Suprapubic skin (tissue), 4 donors: ENCODE data around the gene GFOD2. TPM values are rescaled to one million over a fixed set of nuclear protein-coding genes. Genes with fewer than 3 reads are reported as not detected.
A peak's percentile ranks its signal among the peaks of the same experiment; 100 is the strongest.
"Not testable (repeated sequence)": the region's sequence is repeated elsewhere in the genome, so short reads cannot be mapped to it uniquely, and the experiment has no call there.

Experiments used
- DNase-seq, 2 donors: peaks; one replicate each; pipeline ENCODE4 v3.0.0-alpha.2; 2019; ENCODE audit warnings: low spot score in 2 of 2
- H3K27ac ChIP-seq: fragments of 200-600 bp; sonication (generic); one replicate; pipeline ENCODE4 v1.5.1; 2019
- H3K27me3 ChIP-seq: fragments of 200-600 bp; sonication (generic); one replicate; pipeline ENCODE4 v1.5.1; 2019
- H3K36me3 ChIP-seq: fragments of 200-600 bp; sonication (generic); one replicate; pipeline ENCODE4 v1.5.1; 2019
- H3K4me1 ChIP-seq: fragments of 200-600 bp; sonication (generic); one replicate; pipeline ENCODE4 v1.5.1; 2019
- H3K4me3 ChIP-seq: fragments of 200-600 bp; sonication (generic); one replicate; pipeline ENCODE4 v1.5.1; 2019; ENCODE audit warnings: mild to moderate bottlenecking
- H3K9me3 ChIP-seq: fragments of 200-600 bp; sonication (generic); one replicate; pipeline ENCODE4 v1.5.1; 2019
- CTCF ChIP-seq, 2 donors: fragments of 200-600 bp in 1 of 2; fragments of 450-650 bp in 1 of 2; sonication (generic) in 1 of 2; IDR thresholded peaks; one replicate each; pipeline ENCODE4 v1.5.1; 2016 to 2019; ENCODE audit warnings: antibody characterized with exemption in 2 of 2, mild to moderate bottlenecking in 1 of 2, moderate library complexity in 1 of 2
- EP300 ChIP-seq: sonication (generic); formaldehyde crosslinking; IDR thresholded peaks from one replicate; pipeline ENCODE4 v1.6.1; 2017; ENCODE audit warnings: antibody characterized with exemption
- POLR2A ChIP-seq, 2 donors: fragments of 450-650 bp; IDR thresholded peaks; one replicate each; pipeline ENCODE4 v1.6.1; 2017; ENCODE audit warnings: antibody characterized with exemption in 2 of 2, mild to moderate bottlenecking in 2 of 2, moderate library complexity in 2 of 2
- POLR2AphosphoS5 ChIP-seq, 3 donors: sonication (generic); formaldehyde crosslinking; IDR thresholded peaks; one replicate each; pipeline ENCODE4 v1.6.1; 2017; ENCODE audit warnings: antibody characterized with exemption in 3 of 3
- WGBS: methylation state at CpG from one replicate; pipeline ENCODE4 v1.1.5; 2018; 5-methylcytosine and 5-hydroxymethylcytosine counted together
- total RNA-seq, 4 donors: library from RNA; depleted of rRNA; stranded (reverse); fragments of >200 nt; gene quantifications; one replicate each; pipeline ENCODE4 v1.1.0, GENCODE V29; 2016

Gene GFOD2
- total RNA-seq, 4 donors from 2014 or later, result 18.3 to 31.1 (median 25.9) TPM

GRCh38 chr16:67699265-67699664 lies 19.9 kb downstream of the GFOD2 start:
- Histone ChIP-seq H3K9me3 (no peaks in the 10 kb centered on the region), H3K4me3 (no peak overlapping the region), H3K27ac (no peak overlapping the region), H3K27me3 (no peaks in the 10 kb centered on the region), H3K4me1 (peaks cover 3% of the 10 kb centered on the region), H3K36me3 (no peaks in the 10 kb centered on the region)
- 93% methylated on average over 7 of the region's 7 CpGs for WGBS
- DNase-seq, result no peak
- TF ChIP-seq POLR2A (IDR thresholded peaks at IDR 0.05) (no peak), POLR2AphosphoS5 (IDR thresholded peaks at IDR 0.05) (no peak), EP300 (no peak), CTCF (IDR thresholded peaks at IDR 0.05) (no peak)

- no peaks in the 10 kb centered on the region for H3K36me3 ChIP-seq
- H3K9me3 ChIP-seq, result no peaks in the 10 kb centered on the region
- no peak overlapping the region for H3K4me3 ChIP-seq
- H3K27me3 ChIP-seq, result no peaks in the 10 kb centered on the region
- no peak for TF ChIP-seq CTCF (IDR thresholded peaks at IDR 0.05)
- TF ChIP-seq POLR2AphosphoS5 (IDR thresholded peaks at IDR 0.05), result no peak
- no peak for TF ChIP-seq EP300
- TF ChIP-seq POLR2A (IDR thresholded peaks at IDR 0.05), result no peak
- H3K27ac ChIP-seq, result no peak overlapping the region
- 87% methylated on average over 4 of the region's 4 CpGs for WGBS
- H3K4me1 ChIP-seq, result peaks cover 3% of the 10 kb centered on the region
- no peak for DNase-seq
Observed at GRCh38 chr16:67697422-67698185, 21.5 kb downstream of the GFOD2 start.

GRCh38 chr16:67694611-67695010 lies 24.5 kb downstream of the GFOD2 start:
- Histone ChIP-seq H3K36me3 (no peaks in the 10 kb centered on the region), H3K4me1 (peaks cover 3% of the 10 kb centered on the region), H3K27ac (no peak overlapping the region), H3K9me3 (no peaks in the 10 kb centered on the region), H3K27me3 (no peaks in the 10 kb centered on the region), H3K4me3 (no peak overlapping the region)
- 82% methylated on average over 2 of the region's 2 CpGs for WGBS
- TF ChIP-seq POLR2A (IDR thresholded peaks at IDR 0.05), result no peak
- TF ChIP-seq POLR2AphosphoS5 (IDR thresholded peaks at IDR 0.05), result no peak
- no peak for TF ChIP-seq EP300
- TF ChIP-seq CTCF (IDR thresholded peaks at IDR 0.05), result no peak
- DNase-seq, result no peak

GRCh38 chr16:67693517-67694285 lies 25.4 kb downstream of the GFOD2 start:
- not testable (repeated sequence) for H3K9me3 ChIP-seq, DNase-seq, H3K27ac ChIP-seq, H3K36me3 ChIP-seq, H3K4me1 ChIP-seq, H3K4me3 ChIP-seq, H3K27me3 ChIP-seq
- WGBS, result 95% methylated on average over 8 of the region's 8 CpGs

- no peaks in the 10 kb centered on the region for H3K27me3 ChIP-seq
- no peak for TF ChIP-seq POLR2AphosphoS5 (IDR thresholded peaks at IDR 0.05)
- TF ChIP-seq POLR2A (IDR thresholded peaks at IDR 0.05), result no peak
- no peak for TF ChIP-seq CTCF (IDR thresholded peaks at IDR 0.05)
- no peak for TF ChIP-seq EP300
- 74% methylated on average over 16 of the region's 17 CpGs for WGBS
- no peak for DNase-seq
- peak overlapping the region; percentile 27 for H3K27ac ChIP-seq
- H3K4me1 ChIP-seq, result peaks cover 28% of the 10 kb centered on the region
- no peak overlapping the region for H3K4me3 ChIP-seq
- H3K36me3 ChIP-seq, result peaks cover 13% of the 10 kb centered on the region
- no peaks in the 10 kb centered on the region for H3K9me3 ChIP-seq
Observed at GRCh38 chr16:67685388-67686112, 33.6 kb downstream of the GFOD2 start.
